ENCODE data around the gene CNTNAP2. TPM values are rescaled to one million over a fixed set of nuclear protein-coding genes. Genes with fewer than 3 reads are reported as not detected.
"Not testable (repeated sequence)": the region's sequence is repeated elsewhere in the genome, so short reads cannot be mapped to it uniquely, and the experiment has no call there.

CNTNAP2 gene
- total RNA-seq, 4 donors from 2014 or later: not detected

DNA sequence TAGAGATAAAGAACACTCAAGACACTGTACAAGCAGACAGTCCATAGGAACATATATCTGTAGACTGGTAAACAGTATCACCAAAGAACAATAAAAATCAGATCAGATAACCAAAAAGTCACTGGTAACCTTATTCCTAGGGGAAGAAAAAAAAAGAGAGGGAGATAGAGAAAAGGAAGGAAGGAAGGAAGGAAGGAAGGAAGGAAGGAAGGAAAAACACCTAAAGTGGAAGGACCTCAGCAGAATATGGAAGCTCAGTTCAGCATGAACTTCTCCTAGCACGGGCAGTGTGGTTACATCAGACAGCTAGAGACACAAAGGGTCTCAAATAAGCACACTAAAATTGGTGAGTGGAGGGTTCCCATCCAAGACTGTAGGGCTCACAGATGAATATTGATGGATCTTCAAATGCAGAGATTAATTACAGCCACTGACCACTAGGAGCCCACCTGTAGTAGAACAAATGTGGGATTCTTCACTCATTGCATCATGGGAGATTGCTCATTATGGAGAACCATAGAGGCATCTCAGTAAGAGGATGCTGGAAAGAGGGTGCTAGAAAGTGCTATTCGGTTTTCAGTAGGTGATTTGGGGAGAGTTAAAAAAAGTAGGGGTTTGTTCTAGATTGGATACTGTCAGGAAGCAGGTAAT lies 2180.5 kb downstream of the CNTNAP2 start:
- no peak overlapping the region for H3K4me3 ChIP-seq
- in situ Hi-C loops (cut with MboI; ENCODE audit: low sequenced_read_pairs in 4 of 4) (no loop called here), intact Hi-C loops (cut with DNase I; ENCODE audit: low total_unique reads) (no loop called here)
- no peak overlapping the region for H3K27ac ChIP-seq
- no peaks in the 10 kb centered on the region for H3K36me3 ChIP-seq
- no peak for TF ChIP-seq POLR2A (IDR thresholded peaks at IDR 0.05)
- TF ChIP-seq, protein P1, sequence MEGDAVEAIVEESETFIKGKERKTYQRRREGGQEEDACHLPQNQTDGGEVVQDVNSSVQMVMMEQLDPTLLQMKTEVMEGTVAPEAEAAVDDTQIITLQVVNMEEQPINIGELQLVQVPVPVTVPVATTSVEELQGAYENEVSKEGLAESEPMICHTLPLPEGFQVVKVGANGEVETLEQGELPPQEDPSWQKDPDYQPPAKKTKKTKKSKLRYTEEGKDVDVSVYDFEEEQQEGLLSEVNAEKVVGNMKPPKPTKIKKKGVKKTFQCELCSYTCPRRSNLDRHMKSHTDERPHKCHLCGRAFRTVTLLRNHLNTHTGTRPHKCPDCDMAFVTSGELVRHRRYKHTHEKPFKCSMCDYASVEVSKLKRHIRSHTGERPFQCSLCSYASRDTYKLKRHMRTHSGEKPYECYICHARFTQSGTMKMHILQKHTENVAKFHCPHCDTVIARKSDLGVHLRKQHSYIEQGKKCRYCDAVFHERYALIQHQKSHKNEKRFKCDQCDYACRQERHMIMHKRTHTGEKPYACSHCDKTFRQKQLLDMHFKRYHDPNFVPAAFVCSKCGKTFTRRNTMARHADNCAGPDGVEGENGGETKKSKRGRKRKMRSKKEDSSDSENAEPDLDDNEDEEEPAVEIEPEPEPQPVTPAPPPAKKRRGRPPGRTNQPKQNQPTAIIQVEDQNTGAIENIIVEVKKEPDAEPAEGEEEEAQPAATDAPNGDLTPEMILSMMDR (IDR thresholded peaks at IDR 0.05 in 4 of 5, conservative IDR thresholded peaks at IDR 0.05 in 1 of 5): no peak
- no peak for DNase-seq
- no peaks in the 10 kb centered on the region for H3K27me3 ChIP-seq
- no peaks in the 10 kb centered on the region for H3K4me1 ChIP-seq
- H3K9me3 ChIP-seq: no peaks in the 10 kb centered on the region
- ATAC-seq: no peak

DNA sequence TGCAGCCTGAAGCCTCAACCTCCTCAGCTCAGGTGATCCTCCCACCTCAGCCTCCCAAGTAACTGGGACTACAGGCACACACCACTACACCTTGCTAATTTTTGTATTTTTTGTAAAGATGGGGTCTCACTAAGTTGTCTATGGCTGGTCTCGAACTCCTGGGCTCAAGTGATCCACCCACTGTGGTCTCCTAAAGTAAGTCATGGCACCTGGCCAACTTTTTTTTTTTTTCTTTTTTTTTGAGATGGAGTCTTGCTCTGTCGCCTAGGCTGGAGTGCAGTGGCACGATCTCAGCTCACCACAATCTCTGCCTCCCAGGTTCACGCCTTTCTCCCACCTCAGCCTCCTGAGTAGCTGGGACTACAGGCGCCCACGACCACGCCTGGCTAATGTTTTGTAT lies 2182.2 kb downstream of the CNTNAP2 start:
- H3K27ac ChIP-seq; H3K27me3 ChIP-seq; H3K9me3 ChIP-seq; H3K4me3 ChIP-seq; intact Hi-C loops (cut with DNase I; ENCODE audit: low total_unique reads); H3K4me1 ChIP-seq; ATAC-seq; H3K36me3 ChIP-seq; DNase-seq; in situ Hi-C loops (cut with MboI; ENCODE audit: low sequenced_read_pairs in 4 of 4): not testable (repeated sequence)

DNA sequence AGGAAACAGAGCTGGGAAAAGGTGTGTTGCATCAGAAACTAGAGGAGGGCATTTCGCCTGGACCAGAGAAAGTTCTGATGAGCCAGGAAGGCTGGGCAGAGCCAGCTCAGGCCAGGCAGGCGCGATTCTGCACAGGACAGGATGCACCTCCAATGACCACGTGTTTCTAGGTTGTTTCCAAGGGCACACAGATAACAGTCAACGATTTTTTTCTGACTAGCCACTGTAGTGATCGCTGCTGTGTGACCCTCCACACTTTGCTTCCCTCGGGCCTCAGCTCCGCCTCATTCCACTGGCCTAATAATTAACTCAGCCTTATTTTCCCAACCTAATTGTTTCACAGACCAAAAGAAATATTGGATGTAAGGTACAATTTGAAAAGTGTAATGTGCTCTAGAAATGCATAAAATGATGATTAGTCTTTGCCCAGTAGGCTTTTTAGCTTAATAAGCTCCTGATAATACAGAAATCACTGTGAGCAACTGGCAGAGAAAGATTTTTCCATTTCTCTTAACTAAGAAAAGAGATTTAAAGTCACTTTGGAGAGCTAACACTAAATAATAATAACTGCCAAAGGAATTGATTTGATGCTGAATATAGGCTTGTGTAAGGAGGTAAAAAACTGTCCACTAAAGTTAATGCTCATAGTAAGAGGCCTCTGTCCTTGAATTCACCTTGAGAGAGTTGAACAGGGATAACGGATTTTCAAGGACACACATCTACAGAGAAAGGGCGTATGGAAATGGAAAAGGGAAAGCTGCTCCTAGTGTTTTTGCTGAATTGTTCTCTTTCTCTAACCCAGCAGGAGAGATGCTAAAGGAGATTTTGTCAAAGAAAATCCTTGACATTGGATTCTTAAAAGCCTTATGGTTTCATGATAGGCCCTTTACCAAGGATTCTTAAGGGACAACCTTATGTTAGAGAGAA lies 2183.0 kb downstream of the CNTNAP2 start:
- DNase-seq: no peak
- H3K36me3 ChIP-seq: no peaks in the 10 kb centered on the region
- H3K27ac ChIP-seq: no peak overlapping the region
- in situ Hi-C loops (cut with MboI; ENCODE audit: low sequenced_read_pairs in 4 of 4): no loop called here
- ATAC-seq: no peak
- H3K4me1 ChIP-seq: peaks cover 0 to 3% of the 10 kb centered on the region in 2 donors
- no peak overlapping the region for H3K4me3 ChIP-seq
- intact Hi-C loops (cut with DNase I; ENCODE audit: low total_unique reads): no loop called here
- no peaks in the 10 kb centered on the region for H3K9me3 ChIP-seq
- TF ChIP-seq POLR2A (IDR thresholded peaks at IDR 0.05): no peak
- TF ChIP-seq, protein P1 (IDR thresholded peaks at IDR 0.05 in 4 of 5, conservative IDR thresholded peaks at IDR 0.05 in 1 of 5): no peak
- no peaks in the 10 kb centered on the region for H3K27me3 ChIP-seq

DNA sequence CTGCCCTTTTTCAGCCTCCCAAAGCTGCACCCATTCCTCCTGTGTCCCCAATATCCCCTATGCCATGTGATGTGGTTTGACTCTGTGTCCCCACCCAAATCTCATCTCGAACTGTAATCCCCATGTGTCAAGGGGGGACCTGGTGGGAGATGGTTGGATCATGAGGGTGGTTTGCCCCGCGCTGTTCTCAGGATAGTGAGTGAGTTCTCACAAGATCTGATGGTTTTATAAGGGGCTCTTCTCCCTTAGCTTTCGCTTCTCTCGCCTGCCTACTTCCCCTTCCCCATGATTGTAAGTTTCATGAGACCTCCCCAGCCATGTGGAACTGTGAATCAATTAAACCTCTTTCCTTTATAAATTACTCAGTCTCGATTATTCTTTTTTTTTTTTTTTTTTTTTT lies 2185.8 kb downstream of the CNTNAP2 start:
- H3K27ac ChIP-seq; H3K4me3 ChIP-seq; H3K27me3 ChIP-seq; intact Hi-C loops (cut with DNase I; ENCODE audit: low total_unique reads); H3K36me3 ChIP-seq; DNase-seq; H3K4me1 ChIP-seq; ATAC-seq; in situ Hi-C loops (cut with MboI; ENCODE audit: low sequenced_read_pairs in 4 of 4); H3K9me3 ChIP-seq: not testable (repeated sequence)

DNA sequence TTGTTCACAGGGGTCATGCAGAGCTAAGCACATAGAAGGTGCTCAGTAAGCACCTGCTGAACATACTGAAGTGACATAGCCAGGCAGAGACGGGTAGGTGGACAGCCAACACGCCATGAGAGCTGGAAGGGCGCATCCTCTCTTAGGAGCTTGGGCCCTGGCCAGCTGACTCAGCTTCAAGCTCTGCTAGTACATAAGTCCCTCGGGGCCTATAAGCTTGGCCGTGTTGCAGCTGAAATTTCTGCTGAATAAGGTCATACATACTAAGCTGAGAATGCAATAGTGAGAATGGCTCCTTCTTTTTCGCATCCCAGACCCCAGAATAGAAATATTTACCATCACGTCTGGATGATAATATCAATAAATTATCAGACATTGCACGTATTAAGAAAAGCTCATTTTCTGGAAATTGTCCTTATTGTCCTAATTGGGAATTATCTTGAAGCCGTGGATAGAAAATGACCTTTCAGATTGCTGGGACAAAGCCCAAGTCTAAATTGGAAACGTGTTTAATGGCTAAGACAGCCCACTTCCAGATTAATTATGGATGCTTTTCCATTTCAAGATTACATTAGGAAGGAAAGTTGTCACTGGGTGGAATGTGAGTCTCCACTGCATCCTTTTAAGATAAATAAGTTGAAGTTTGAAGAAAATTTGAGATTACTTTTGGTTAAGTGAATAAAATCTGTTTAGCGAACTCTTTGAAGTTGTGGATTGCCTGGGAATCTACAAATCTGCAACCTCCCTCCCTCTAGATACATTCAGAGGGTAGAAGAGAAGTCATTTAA lies 2186.9 kb downstream of the CNTNAP2 start:
- Histone ChIP-seq H3K36me3 (no peaks in the 10 kb centered on the region), H3K27ac (no peak overlapping the region), H3K9me3 (no peaks in the 10 kb centered on the region), H3K27me3 (no peaks in the 10 kb centered on the region), H3K4me3 (no peak overlapping the region), H3K4me1 (peaks cover 0 to 3% of the 10 kb centered on the region in 2 donors)
- peak; percentile 41 to 60 for DNase-seq
- intact Hi-C loops (cut with DNase I; ENCODE audit: low total_unique reads): no loop called here
- in situ Hi-C loops (cut with MboI; ENCODE audit: low sequenced_read_pairs in 4 of 4): no loop called here
- TF ChIP-seq, protein P1 (IDR thresholded peaks at IDR 0.05 in 4 of 5, conservative IDR thresholded peaks at IDR 0.05 in 1 of 5): no peak
- TF ChIP-seq POLR2A (IDR thresholded peaks at IDR 0.05): no peak
- ATAC-seq: peak; percentile 53 to 63

Data from gastrocnemius medialis (tissue), 4 donors.